Mammary epithelial cell (primary cell): ENCODE results near the gene TUFT1.

Experiments
- CTCF ChIP-seq, 2 donors: IDR thresholded peaks in 1 of 2; conservative IDR thresholded peaks in 1 of 2; 2 replicates each; pipeline ENCODE4 v1.5.1; 2011 to 2012; ENCODE audit warnings: inconsistent platforms in 2 of 2, low read length in 2 of 2, mild to moderate bottlenecking in 2 of 2, control low read depth in 1 of 2, low read depth in 1 of 2; ENCODE audit not compliant: insufficient read depth in 1 of 2; ENCODE audit errors: extremely low read depth in 1 of 2
- EZH2 ChIP-seq: IDR thresholded peaks from 2 replicates; pipeline ENCODE4 v1.6.1; 2012; ENCODE audit warnings: low read length, inconsistent platforms, borderline replicate concordance

- no peak for TF ChIP-seq CTCF (conservative IDR thresholded peaks at IDR 0.05 in 1 of 2, IDR thresholded peaks at IDR 0.05 in 1 of 2; ENCODE audit: extremely low read depth in 1 of 2, insufficient read depth in 1 of 2, low read depth in 1 of 2, low read length in 2 of 2)
- no peak for TF ChIP-seq EZH2
Measured at GRCh38 chr1:151519667-151520066, 20.4 kb upstream of the TUFT1 start.
